ENCODE measurements around the gene SAMD4B.
A peak's percentile ranks its signal among the peaks of the same experiment; 100 is the strongest.

DNA sequence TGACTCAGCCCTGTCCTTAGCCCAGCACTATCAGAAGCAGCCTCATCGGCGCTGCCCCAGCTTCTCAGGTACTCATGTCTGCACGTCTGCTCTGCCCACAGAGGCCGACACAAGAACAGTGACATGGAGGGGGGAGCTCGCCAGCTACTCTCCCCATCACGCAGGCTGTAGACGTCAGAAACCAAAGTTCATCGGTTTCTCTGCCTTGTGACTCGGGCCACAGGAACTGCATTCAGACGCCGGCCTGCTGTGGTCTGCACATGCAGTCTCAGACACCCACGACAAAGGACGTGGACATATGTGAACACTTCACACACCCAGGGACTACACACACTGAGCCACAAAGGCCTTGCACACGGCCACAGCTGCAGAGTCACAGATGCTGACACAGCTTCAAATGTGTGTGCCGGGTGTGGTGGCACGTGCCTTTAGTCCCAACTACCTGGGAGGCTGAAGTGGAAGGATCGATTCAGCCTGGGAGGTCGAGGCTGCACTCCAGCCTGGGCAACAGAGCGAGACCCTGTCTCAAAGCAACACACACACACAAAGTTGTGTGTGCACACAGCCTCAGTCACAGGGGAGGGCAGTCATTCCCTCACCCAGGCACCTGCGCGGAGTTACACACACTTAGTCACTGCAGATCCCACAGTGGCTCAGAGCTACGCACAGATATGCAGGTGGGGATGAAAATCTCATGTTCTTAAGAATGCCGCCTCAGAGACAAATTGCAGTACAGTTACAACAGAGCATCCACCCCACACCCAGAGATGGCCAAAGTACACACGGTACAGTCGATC lies 59.5 kb downstream of the SAMD4B start:
- TF ChIP-seq, protein P1, sequence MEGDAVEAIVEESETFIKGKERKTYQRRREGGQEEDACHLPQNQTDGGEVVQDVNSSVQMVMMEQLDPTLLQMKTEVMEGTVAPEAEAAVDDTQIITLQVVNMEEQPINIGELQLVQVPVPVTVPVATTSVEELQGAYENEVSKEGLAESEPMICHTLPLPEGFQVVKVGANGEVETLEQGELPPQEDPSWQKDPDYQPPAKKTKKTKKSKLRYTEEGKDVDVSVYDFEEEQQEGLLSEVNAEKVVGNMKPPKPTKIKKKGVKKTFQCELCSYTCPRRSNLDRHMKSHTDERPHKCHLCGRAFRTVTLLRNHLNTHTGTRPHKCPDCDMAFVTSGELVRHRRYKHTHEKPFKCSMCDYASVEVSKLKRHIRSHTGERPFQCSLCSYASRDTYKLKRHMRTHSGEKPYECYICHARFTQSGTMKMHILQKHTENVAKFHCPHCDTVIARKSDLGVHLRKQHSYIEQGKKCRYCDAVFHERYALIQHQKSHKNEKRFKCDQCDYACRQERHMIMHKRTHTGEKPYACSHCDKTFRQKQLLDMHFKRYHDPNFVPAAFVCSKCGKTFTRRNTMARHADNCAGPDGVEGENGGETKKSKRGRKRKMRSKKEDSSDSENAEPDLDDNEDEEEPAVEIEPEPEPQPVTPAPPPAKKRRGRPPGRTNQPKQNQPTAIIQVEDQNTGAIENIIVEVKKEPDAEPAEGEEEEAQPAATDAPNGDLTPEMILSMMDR (IDR thresholded peaks at IDR 0.05), result no peak
- peak; percentile 20 to 68 (median 37) for TF ChIP-seq POLR2AphosphoS5 (IDR thresholded peaks at IDR 0.05)
- TF ChIP-seq EP300 (IDR thresholded peaks at IDR 0.05), result peak in 1 of 4 donors; percentile 64
- TF ChIP-seq POLR2A (IDR thresholded peaks at IDR 0.05), result peak in 1 of 2 donors; percentile 33
